Measurements from ENCODE around the gene ADGRL3. TPM values are rescaled to one million over a fixed set of nuclear protein-coding genes. Genes with fewer than 3 reads are reported as not detected.

The ADGRL3 gene
- polyA plus RNA-seq, 1 experiment: 0.35 TPM

DNA sequence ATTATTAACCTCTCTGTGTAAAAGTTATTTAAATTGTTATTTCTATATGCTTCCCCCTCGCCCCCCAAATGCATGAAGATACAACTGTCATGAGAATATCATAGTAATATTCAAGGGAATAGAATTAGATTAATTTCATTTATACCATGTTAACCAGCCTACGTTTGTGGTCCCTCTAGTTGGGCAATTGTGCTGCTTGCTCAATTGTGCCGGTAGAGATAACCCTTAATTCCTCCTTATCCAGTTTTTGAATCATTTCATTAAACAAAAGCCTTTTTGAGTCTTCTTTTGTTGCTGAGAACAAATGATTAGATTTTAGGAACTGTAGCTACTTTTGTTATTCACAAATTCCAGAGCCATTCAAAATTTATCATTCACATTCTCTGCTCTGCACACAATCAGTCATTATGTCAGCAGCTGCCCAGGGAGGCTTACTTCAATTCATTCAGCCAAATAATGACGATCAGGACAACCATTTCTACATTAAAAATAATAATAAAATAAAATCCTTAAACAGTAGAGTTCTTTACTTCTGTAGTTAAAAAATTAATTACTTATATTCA, 98.1 kb downstream of the ADGRL3 start:
- CTCF ChIA-PET: no interaction called here
- POLR2A ChIA-PET: no interaction called here
- Histone ChIP-seq H3K27ac (ENCODE audit: low read depth, low read length) (no peak overlapping the region), H3K4me3 (ENCODE audit: low read depth, low read length) (no peak overlapping the region), H3K9me3 (ENCODE audit: control insufficient read depth, insufficient read depth, low read length) (no peaks in the 10 kb centered on the region), H3K27me3 (ENCODE audit: control insufficient read depth, insufficient read depth, low read length) (no peaks in the 10 kb centered on the region)
- TF ChIP-seq, protein P1, sequence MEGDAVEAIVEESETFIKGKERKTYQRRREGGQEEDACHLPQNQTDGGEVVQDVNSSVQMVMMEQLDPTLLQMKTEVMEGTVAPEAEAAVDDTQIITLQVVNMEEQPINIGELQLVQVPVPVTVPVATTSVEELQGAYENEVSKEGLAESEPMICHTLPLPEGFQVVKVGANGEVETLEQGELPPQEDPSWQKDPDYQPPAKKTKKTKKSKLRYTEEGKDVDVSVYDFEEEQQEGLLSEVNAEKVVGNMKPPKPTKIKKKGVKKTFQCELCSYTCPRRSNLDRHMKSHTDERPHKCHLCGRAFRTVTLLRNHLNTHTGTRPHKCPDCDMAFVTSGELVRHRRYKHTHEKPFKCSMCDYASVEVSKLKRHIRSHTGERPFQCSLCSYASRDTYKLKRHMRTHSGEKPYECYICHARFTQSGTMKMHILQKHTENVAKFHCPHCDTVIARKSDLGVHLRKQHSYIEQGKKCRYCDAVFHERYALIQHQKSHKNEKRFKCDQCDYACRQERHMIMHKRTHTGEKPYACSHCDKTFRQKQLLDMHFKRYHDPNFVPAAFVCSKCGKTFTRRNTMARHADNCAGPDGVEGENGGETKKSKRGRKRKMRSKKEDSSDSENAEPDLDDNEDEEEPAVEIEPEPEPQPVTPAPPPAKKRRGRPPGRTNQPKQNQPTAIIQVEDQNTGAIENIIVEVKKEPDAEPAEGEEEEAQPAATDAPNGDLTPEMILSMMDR (IDR thresholded peaks at IDR 0.05; ENCODE audit: low read depth, low read length): no peak
- DNase-seq (ENCODE audit: low read depth, low spot score): no peak

DNA sequence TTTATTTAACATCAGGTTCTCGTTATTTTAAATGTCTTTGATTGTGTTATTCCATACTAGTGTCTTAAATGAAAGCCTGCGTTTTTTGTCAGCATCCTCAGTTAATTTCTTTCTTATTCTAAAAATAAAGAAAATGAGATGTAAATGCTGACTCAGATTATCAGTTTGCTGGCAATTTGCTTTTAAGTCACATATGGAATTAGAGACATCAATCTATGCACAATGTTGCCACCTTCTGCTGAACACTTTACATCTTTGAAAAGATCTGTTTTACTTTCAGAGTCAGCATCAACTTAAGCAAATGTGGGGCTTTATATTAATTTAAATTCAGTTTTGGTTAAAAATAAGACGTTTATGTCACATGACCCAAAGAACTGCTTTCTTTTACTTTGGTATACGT, 99.2 kb downstream of the ADGRL3 start:
- H3K4me3 ChIP-seq (ENCODE audit: low read depth, low read length): no peak overlapping the region
- TF ChIP-seq, protein P1 (IDR thresholded peaks at IDR 0.05; ENCODE audit: low read depth, low read length): no peak
- POLR2A ChIA-PET: no interaction called here
- no peaks in the 10 kb centered on the region for H3K27me3 ChIP-seq (ENCODE audit: control insufficient read depth, insufficient read depth, low read length)
- no peak for DNase-seq (ENCODE audit: low read depth, low spot score)
- CTCF ChIA-PET: no interaction called here
- H3K9me3 ChIP-seq (ENCODE audit: control insufficient read depth, insufficient read depth, low read length): no peaks in the 10 kb centered on the region
- no peak overlapping the region for H3K27ac ChIP-seq (ENCODE audit: low read depth, low read length)

DNA sequence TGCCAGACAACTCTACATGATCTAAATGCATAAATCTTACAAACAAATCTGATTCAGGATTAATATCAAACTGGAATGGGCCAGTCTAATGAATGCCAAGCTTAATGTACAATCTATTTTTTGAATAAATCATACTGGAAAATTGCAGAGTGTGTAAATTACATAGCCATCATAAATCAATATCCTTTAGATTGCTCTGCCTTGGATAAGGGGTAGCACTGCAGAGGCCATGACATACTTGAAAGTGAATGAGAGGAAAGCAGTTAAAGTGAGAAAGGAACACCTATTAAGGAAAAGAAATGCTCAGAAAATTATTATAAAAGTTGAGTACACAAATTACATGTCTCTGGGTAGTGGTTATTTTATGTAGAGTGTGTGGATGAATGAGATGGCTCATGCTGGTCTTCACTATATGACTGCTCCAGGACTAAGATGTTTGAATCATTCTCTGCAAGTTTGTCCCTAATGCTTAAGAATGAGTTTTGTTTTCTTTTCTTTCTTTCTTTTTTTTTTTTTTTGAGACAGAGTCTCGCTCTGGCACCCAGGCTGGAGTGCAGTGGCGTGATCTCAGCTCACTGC, 100.2 kb downstream of the ADGRL3 start:
- TF ChIP-seq, protein P1 (IDR thresholded peaks at IDR 0.05; ENCODE audit: low read depth, low read length): no peak
- H3K27ac ChIP-seq (ENCODE audit: low read depth, low read length): no peak overlapping the region
- no peaks in the 10 kb centered on the region for H3K27me3 ChIP-seq (ENCODE audit: control insufficient read depth, insufficient read depth, low read length)
- ChIA-PET CTCF (interaction anchor here (0.6 kb wide), 1 partner anchor 10 kb away, joined by 3 read pairs; no protein-coding TSS in a partner anchor), POLR2A (no interaction called here)
- no peak for DNase-seq (ENCODE audit: low read depth, low spot score)
- H3K9me3 ChIP-seq (ENCODE audit: control insufficient read depth, insufficient read depth, low read length): no peaks in the 10 kb centered on the region
- H3K4me3 ChIP-seq (ENCODE audit: low read depth, low read length): no peak overlapping the region

DNA sequence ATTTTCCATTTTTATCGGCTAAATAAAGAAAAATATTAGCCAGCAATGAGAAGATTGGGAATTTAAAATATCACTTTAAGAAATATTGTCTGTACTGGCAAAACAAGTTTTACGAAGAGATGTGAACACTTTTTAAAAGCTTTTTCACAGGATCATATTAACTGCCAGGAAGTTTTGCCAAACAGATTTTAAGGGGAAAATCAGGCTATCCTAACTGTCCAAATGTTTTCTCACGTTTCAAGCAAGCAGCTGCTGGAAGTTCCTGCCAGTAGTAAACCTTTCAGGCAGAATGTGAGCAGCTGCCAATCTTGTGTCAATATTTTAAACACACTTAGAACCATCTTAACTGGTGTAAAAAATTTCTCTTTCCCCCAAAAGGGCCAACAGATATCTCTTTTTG, 101.1 kb downstream of the ADGRL3 start:
- H3K4me3 ChIP-seq (ENCODE audit: low read depth, low read length): no peak overlapping the region
- DNase-seq (ENCODE audit: low read depth, low spot score): no peak
- H3K9me3 ChIP-seq (ENCODE audit: control insufficient read depth, insufficient read depth, low read length): no peaks in the 10 kb centered on the region
- TF ChIP-seq, protein P1 (IDR thresholded peaks at IDR 0.05; ENCODE audit: low read depth, low read length): no peak
- no peak overlapping the region for H3K27ac ChIP-seq (ENCODE audit: low read depth, low read length)
- ChIA-PET CTCF (no interaction called here), POLR2A (no interaction called here)
- no peaks in the 10 kb centered on the region for H3K27me3 ChIP-seq (ENCODE audit: control insufficient read depth, insufficient read depth, low read length)

DNA sequence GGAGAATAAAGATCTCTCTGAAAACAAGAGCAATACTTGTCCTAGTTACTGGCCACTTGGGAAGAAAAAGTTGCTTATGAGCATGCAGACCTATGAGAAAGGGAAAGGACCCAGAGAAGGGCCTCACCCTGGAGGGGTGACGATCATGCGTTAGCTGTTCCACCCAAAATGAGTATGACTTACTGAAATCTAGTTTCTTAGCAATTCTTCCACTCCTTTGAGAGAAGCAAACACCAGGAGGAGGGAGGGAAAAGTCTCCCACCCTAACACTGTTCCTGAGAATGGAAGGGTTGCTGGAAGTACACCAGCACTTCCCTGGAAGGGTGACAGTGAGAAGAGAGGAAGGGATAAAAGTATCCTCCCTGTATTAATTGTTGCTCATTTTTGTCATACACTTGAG, 107.9 kb downstream of the ADGRL3 start:
- no peak for DNase-seq (ENCODE audit: low read depth, low spot score)
- TF ChIP-seq, protein P1 (IDR thresholded peaks at IDR 0.05; ENCODE audit: low read depth, low read length): no peak
- Histone ChIP-seq H3K27ac (ENCODE audit: low read depth, low read length) (no peak overlapping the region), H3K9me3 (ENCODE audit: control insufficient read depth, insufficient read depth, low read length) (no peaks in the 10 kb centered on the region), H3K27me3 (ENCODE audit: control insufficient read depth, insufficient read depth, low read length) (no peaks in the 10 kb centered on the region), H3K4me3 (ENCODE audit: low read depth, low read length) (no peak overlapping the region)
- POLR2A ChIA-PET: no interaction called here
- CTCF ChIA-PET: no interaction called here
